Measurements from ENCODE around the gene GSTA2.
"Not testable (repeated sequence)": the region's sequence is repeated elsewhere in the genome, so short reads cannot be mapped to it uniquely, and the experiment has no call there.

DNA sequence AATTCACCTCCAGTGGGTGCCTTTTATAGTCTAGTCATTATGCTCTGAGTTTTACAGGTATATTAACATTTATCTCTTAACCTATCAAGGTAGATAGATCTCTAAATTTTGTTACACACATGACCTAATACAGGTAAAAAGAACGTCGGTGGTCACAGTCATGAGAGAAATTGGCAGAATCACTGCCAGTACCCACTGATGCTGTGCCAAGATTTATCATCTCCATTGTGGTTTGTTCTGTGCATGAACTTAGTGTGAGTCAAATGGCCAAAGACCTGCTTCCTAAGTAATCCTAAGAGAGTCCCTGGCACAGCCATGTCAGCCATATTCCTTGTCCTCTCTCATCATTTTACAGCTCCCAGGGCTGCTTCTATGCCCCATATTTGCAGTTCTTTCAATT, 31.1 kb upstream of the GSTA2 start:
- TF ChIP-seq RCOR1 (IDR thresholded peaks at IDR 0.05; ENCODE audit: low read length); POLR2AphosphoS5 (IDR thresholded peaks at IDR 0.05; ENCODE audit: low read depth, low read length); RAD21 (IDR thresholded peaks at IDR 0.05; ENCODE audit: low read length); NFIC (IDR thresholded peaks at IDR 0.05; ENCODE audit: borderline replicate concordance); TAF1 (IDR thresholded peaks at IDR 0.05; ENCODE audit: borderline replicate concordance, low read depth, low read length); YY1 (IDR thresholded peaks at IDR 0.05; ENCODE audit: low read depth); EP300 (IDR thresholded peaks at IDR 0.05; ENCODE audit: borderline replicate concordance in 1 of 2, low read depth in 1 of 2, low read length in 1 of 2); NRF1 (IDR thresholded peaks at IDR 0.05; ENCODE audit: low read depth, low read length); SMC3 (IDR thresholded peaks at IDR 0.05; ENCODE audit: low read depth, low read length); FOXM1 (IDR thresholded peaks at IDR 0.05; ENCODE audit: low read depth); TCF12 (IDR thresholded peaks at IDR 0.05): not testable (repeated sequence)
- TF ChIP-seq, protein P1, sequence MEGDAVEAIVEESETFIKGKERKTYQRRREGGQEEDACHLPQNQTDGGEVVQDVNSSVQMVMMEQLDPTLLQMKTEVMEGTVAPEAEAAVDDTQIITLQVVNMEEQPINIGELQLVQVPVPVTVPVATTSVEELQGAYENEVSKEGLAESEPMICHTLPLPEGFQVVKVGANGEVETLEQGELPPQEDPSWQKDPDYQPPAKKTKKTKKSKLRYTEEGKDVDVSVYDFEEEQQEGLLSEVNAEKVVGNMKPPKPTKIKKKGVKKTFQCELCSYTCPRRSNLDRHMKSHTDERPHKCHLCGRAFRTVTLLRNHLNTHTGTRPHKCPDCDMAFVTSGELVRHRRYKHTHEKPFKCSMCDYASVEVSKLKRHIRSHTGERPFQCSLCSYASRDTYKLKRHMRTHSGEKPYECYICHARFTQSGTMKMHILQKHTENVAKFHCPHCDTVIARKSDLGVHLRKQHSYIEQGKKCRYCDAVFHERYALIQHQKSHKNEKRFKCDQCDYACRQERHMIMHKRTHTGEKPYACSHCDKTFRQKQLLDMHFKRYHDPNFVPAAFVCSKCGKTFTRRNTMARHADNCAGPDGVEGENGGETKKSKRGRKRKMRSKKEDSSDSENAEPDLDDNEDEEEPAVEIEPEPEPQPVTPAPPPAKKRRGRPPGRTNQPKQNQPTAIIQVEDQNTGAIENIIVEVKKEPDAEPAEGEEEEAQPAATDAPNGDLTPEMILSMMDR (IDR thresholded peaks at IDR 0.05) = not testable (repeated sequence)
- TF ChIP-seq, protein P2, sequence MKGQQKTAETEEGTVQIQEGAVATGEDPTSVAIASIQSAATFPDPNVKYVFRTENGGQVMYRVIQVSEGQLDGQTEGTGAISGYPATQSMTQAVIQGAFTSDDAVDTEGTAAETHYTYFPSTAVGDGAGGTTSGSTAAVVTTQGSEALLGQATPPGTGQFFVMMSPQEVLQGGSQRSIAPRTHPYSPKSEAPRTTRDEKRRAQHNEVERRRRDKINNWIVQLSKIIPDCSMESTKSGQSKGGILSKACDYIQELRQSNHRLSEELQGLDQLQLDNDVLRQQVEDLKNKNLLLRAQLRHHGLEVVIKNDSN (IDR thresholded peaks at IDR 0.05; ENCODE audit: borderline replicate concordance, low read depth) = not testable (repeated sequence)
- TF ChIP-seq, protein P3, sequence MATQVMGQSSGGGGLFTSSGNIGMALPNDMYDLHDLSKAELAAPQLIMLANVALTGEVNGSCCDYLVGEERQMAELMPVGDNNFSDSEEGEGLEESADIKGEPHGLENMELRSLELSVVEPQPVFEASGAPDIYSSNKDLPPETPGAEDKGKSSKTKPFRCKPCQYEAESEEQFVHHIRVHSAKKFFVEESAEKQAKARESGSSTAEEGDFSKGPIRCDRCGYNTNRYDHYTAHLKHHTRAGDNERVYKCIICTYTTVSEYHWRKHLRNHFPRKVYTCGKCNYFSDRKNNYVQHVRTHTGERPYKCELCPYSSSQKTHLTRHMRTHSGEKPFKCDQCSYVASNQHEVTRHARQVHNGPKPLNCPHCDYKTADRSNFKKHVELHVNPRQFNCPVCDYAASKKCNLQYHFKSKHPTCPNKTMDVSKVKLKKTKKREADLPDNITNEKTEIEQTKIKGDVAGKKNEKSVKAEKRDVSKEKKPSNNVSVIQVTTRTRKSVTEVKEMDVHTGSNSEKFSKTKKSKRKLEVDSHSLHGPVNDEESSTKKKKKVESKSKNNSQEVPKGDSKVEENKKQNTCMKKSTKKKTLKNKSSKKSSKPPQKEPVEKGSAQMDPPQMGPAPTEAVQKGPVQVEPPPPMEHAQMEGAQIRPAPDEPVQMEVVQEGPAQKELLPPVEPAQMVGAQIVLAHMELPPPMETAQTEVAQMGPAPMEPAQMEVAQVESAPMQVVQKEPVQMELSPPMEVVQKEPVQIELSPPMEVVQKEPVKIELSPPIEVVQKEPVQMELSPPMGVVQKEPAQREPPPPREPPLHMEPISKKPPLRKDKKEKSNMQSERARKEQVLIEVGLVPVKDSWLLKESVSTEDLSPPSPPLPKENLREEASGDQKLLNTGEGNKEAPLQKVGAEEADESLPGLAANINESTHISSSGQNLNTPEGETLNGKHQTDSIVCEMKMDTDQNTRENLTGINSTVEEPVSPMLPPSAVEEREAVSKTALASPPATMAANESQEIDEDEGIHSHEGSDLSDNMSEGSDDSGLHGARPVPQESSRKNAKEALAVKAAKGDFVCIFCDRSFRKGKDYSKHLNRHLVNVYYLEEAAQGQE (IDR thresholded peaks at IDR 0.05; ENCODE audit: low read depth, low read length) = not testable (repeated sequence)
